Fibroblast of the aortic adventitia (primary cell): ENCODE results near the gene ISCA2. TPM values are rescaled to one million over a fixed set of nuclear protein-coding genes. Genes with fewer than 3 reads are reported as not detected.
A peak's percentile ranks its signal among the peaks of the same experiment; 100 is the strongest.

Source experiments
- DNase-seq: peaks from one replicate; pipeline ENCODE4 v3.0.0-alpha.2; 2010; ENCODE audit warnings: low read depth
- H3K4me3 ChIP-seq: 2 replicates; pipeline ENCODE4 v1.5.1; 2011; ENCODE audit warnings: low read depth, mild to moderate bottlenecking, control low read depth, low read length, moderate library complexity
- CTCF ChIP-seq: IDR thresholded peaks from 2 replicates; pipeline ENCODE4 v1.5.1; 2011; ENCODE audit warnings: mild to moderate bottlenecking, low read length, control low read depth, inconsistent platforms; ENCODE audit not compliant: insufficient read depth
- total RNA-seq: library from RNA; depleted of rRNA; stranded (reverse); fragments of >200 nt; gene quantifications from 2 replicates; pipeline ENCODE4 v1.2.3, GENCODE V29; 2012; ENCODE audit warnings: low replicate concordance

The ISCA2 gene
- total RNA-seq, 1 donor = 12.9 TPM

- no peak for TF ChIP-seq CTCF
- no peak overlapping the region for H3K4me3 ChIP-seq
- DNase-seq = no peak
Observed at GRCh38 chr14:74490486-74490885, 3.1 kb upstream of the ISCA2 start.

- H3K4me3 ChIP-seq = peak overlapping the region; percentile 82
- DNase-seq = peak; percentile 66
Observed at GRCh38 chr14:74491956-74492775, 1.4 kb upstream of the ISCA2 start.

GRCh38 chr14:74492776-74493342 lies 706 bp upstream of the ISCA2 start, which contains the start of gene NPC2:
Gene NPC2, minus strand, starts transcription at chr14:74493305. Its CDS starts 31 bp downstream, at chr14:74493274.
- H3K4me3 ChIP-seq = peak within 1 kb of the TSS; percentile 99
- DNase-seq = peak; percentile 37
- no peak for TF ChIP-seq CTCF

More at GRCh38 chr14:74491956-74492775, 1.4 kb upstream of the ISCA2 start:
- TF ChIP-seq CTCF = peak; percentile 27

- no peak overlapping the region for H3K4me3 ChIP-seq
- TF ChIP-seq CTCF = no peak
- peak; percentile 17 for DNase-seq
Observed at GRCh38 chr14:74495356-74495755, 1.8 kb downstream of the ISCA2 start.

GRCh38 chr14:74500417-74501134 lies 7.0 kb downstream of the ISCA2 start:
- no peak overlapping the region for H3K4me3 ChIP-seq
- TF ChIP-seq CTCF = no peak
- DNase-seq = no peak

GRCh38 chr14:74501135-74501614 lies 7.6 kb downstream of the ISCA2 start:
- H3K4me3 ChIP-seq = no peak overlapping the region
- peak; percentile 87 for TF ChIP-seq CTCF
- peak; percentile 77 for DNase-seq
